SK-N-MC (cell line): Measurements from ENCODE around the gene SPIRE1.

Experiments
- EZH2 ChIP-seq: fragments of 200-600 bp; sonication (generic); IDR thresholded peaks from one replicate; pipeline ENCODE4 v1.6.1; 2017; ENCODE audit warnings: antibody characterized with exemption
- FOXP2 ChIP-seq: optimal IDR thresholded peaks from 2 replicates; pipeline ENCODE3; 2011; ENCODE audit warnings: mild to moderate bottlenecking, moderate library complexity; ENCODE audit not compliant: insufficient read depth; ENCODE audit errors: extremely low read length, control extremely low read depth
- POLR2AphosphoS5 ChIP-seq: IDR thresholded peaks from 2 replicates; pipeline ENCODE4 v1.6.1; 2012; ENCODE audit warnings: mild to moderate bottlenecking, low read depth, low read length, borderline replicate concordance

DNA sequence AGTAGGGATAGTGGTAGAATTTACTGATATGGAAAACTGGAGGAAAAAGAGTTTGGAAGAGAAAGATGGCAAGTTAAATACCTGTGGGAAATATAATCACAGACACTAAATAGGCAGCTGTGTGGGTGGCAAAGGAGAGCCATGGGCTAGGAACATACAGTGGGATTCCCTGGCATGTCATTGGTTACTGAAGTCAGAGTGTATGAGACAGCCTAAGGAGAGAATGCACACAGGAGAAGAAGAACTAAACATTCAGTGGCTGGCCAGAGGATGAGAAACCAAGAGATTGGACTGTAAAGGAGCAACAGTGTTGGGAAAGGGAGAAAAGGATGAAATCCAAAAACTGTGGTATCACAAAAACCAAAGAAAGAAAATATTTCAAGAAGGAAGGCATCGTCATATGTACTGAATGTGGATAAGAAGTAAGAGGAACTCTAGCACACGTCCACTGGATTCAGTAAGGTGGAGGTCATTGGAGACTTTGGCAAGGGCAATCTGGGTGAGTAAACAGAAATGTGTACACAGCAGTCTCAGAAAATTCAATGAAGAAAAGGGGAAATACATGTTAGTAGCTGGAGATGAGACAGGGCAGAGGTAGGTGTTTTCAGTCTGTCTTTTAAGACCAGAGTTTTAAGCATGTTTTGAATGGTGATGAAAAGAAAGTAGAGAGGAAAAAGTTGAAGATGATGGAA, 83.3 kb downstream of the SPIRE1 start:
- TF ChIP-seq POLR2AphosphoS5 (no peak), EZH2 (no peak), FOXP2 (no peak)
